Panc1 (cell line): ENCODE data around the gene HSPBAP1.

Source experiments
- CTCF ChIP-seq: fragments of 450-650 bp; IDR thresholded peaks from 2 replicates; pipeline ENCODE4 v1.5.1; 2017; ENCODE audit warnings: mild to moderate bottlenecking
- POLR2AphosphoS5 ChIP-seq: IDR thresholded peaks from 2 replicates; pipeline ENCODE4 v1.6.1; 2012; ENCODE audit warnings: mild to moderate bottlenecking, low read depth, low read length, moderate library complexity
- REST ChIP-seq, 2 experiments: IDR thresholded peaks; 2 replicates each; pipeline ENCODE4 v1.6.1; 2011 to 2012; ENCODE audit warnings: low read depth in 2 of 2, control low read depth in 1 of 2, low read length in 1 of 2, mild to moderate bottlenecking in 1 of 2, moderate library complexity in 1 of 2; ENCODE audit not compliant: insufficient read depth in 1 of 2
- SIN3A ChIP-seq: IDR thresholded peaks from 2 replicates; pipeline ENCODE4 v1.6.1; 2012; ENCODE audit warnings: low read depth, mild to moderate bottlenecking, low read length, moderate library complexity, borderline replicate concordance; ENCODE audit not compliant: insufficient read depth

- TF ChIP-seq CTCF, result no peak
- TF ChIP-seq POLR2AphosphoS5, result no peak
- TF ChIP-seq REST (IDR thresholded peaks at IDR 0.05; ENCODE audit: insufficient read depth in 1 of 2, low read depth in 2 of 2, low read length in 1 of 2), result no peak
- no peak for TF ChIP-seq SIN3A
Observed at GRCh38 chr3:122716667-122717066, 77.0 kb downstream of the HSPBAP1 start.
